ENCODE results near the gene PTPRB.

- no peak for TF ChIP-seq EZH2 (IDR thresholded peaks at IDR 0.05; ENCODE audit: borderline replicate concordance, low read depth, low read length, severe bottlenecking)
- TF ChIP-seq CTCF (IDR thresholded peaks at IDR 0.05; ENCODE audit: extremely low read depth in 1 of 2, insufficient read depth in 1 of 2, low read depth in 1 of 2, low read length in 2 of 2), result peak; percentile 59 to 62
- no peak for TF ChIP-seq MYC (IDR thresholded peaks at IDR 0.05; ENCODE audit: low read depth, low read length)
- no peak for TF ChIP-seq POLR2AphosphoS5 (IDR thresholded peaks at IDR 0.05; ENCODE audit: insufficient read depth, low read depth, low read length)
Observed at GRCh38 chr12:70576341-70577282, 60.6 kb downstream of the PTPRB start.
